IPS-NIHi7 (cell line): ENCODE data around the gene DENND10.
"Not testable (repeated sequence)": the region's sequence is repeated elsewhere in the genome, so short reads cannot be mapped to it uniquely, and the experiment has no call there.

Source experiments
- DNase-seq: peaks from one replicate; pipeline ENCODE4 v3.0.0; 2012; ENCODE audit warnings: mixed read lengths; ENCODE audit errors: extremely low spot score

DENND10 gene, protein sequence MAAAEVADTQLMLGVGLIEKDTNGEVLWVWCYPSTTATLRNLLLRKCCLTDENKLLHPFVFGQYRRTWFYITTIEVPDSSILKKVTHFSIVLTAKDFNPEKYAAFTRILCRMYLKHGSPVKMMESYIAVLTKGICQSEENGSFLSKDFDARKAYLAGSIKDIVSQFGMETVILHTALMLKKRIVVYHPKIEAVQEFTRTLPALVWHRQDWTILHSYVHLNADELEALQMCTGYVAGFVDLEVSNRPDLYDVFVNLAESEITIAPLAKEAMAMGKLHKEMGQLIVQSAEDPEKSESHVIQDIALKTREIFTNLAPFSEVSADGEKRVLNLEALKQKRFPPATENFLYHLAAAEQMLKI

DNA sequence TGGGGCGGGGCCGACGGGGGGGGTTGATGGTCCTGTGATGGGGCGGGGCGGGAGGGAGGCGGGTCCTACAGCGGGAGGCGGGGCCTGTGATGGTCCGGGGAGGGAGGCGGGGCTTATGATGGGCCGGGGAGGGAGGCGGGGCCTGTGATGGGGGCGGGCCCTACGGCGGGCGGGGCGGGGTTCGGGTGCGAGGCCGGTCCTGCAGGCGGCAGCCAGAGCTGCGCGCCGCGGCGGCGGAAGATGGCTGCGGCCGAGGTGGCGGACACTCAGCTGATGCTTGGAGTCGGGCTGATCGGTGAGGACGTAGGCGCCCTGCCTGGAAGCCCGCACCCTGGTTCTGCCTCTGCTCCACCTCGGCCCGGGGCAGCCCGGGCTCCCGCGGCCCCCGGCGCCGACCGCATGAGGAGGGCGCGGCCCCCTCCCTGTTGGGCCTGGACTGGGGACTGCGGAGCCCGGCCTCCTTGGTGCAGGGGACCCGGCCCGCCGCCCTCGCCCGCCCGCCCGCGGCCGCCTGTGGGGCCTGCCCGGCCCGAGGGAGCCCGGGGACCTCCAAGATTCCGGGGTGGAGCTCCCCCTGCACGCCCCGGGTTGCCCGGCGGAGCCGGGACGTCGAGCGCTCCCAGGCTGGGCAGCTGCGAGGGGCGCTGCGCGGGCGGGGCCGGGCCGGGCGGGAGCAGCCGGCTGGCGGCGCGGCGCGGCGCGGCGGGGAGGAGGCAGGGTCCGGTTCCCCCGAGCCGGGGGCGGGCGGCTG, at the start of gene DENND10:
TSS of gene DENND10 (plus strand) at position 211 of the 751 bp plus-strand sequence. CDS start at position 241, 30 bp downstream.
- DNase-seq = peak; percentile 99

DNA sequence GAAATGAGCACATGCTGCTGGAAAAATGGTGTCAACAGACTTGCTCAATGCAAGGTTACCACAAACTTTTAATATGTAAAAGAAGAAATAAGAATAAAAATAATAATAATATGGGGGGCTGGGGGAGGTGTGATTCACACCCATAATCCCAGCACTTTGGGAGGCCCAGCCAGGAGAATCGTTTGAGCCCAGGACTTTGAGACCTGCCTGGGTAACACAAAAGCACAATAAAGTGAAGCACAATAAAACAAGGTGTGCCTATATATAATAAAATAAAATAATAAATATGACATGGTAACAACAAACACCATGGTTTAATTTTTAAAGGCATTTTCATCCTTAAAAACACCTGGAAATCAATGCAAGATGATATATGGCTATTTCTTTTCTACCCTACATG, 48.4 kb upstream of the DENND10 start:
- DNase-seq = no peak

DNA sequence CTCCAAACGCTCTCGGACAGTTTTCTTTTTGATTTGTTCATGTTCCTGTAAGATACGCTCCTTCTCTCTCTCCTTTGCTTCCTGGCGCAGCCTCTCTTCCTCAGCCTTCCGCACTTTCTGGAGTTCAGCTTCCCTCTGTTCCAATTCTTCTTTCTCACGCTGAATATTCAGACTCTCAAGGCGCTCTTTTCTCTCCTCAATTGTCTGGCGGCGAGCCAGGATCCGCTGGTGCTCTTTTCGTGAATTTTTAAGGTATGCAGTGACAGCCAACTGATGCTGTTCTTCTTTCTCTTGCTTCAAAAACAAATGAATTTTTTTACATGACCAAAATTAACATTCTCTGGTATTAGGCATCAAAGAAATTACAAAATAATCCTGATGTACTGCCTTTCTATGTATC, 45.9 kb upstream of the DENND10 start:
- no peak for DNase-seq

DNA sequence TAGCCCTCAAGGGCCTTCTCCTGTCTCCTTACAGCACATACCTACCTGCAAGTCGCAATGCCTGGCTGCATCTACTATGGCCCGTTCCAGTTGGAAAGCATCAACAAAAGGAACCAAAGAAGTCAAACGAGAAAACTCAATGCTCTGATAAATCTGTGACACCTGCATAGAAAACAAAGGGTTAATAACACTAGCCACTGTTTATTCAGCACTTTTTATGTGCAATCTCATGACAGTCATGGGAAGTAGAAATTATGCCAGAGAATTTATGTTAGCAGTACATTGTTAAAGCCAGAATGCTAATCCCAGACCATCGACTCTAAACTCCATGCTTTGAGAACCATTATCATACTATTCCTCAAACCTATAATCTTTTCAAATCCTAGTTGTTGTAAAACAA, 44.4 kb upstream of the DENND10 start:
- DNase-seq = no peak

DNA sequence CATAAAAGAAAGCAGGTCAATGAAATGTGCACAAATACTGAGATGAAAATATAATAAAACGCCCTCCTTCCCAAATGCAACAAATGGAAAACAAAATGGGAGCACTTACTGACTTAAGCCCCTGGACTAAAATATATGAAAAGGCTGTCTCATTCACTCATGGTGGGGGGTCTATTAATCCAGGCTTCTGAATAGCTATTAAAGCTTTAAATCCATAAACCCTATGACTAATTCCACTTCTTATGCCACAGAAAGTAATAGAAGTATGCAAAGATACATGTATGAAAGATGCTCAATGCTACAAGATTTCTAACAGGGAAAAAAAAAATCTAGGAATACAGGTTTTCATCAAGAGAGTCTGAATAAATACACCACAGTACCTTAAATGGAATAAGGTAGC, 43.8 kb upstream of the DENND10 start:
- DNase-seq = no peak

DNA sequence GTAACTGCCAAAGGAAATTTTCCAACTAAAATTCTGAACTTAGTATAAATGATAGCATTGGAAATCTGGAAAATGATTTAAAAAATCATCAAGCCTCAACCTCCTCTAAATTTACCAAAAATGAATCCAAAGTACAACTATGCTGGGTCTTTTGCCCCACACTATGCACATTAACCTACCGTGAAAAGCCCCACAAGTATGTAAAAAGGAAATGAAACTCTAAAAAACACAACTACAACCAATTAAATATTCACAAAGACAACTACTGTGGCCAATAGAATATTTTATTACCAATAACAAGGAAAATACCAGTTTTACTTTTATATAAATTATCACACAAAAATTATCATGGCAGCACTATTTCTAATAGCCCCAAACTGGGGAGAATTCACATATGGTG, 42.6 kb upstream of the DENND10 start:
- DNase-seq = no peak

DNA sequence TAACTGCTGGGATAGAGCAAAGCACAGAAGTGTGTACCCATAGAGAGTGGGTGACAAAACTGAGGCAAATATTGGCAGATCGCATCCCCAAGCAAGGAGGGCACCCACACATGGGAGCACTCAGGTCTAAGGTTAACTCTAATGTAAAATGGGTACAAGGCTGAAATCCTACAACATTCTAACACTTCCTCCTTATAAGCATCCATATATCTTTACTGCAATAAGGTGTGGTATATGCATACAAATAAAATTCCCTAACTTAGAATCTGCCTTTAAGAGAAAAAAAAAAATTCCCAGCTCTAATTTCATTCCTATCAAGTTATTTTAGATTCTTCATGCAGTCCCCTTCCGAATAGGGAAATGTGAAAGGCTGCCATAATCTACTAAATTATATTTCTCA, 42.0 kb upstream of the DENND10 start:
- DNase-seq = no peak

DNA sequence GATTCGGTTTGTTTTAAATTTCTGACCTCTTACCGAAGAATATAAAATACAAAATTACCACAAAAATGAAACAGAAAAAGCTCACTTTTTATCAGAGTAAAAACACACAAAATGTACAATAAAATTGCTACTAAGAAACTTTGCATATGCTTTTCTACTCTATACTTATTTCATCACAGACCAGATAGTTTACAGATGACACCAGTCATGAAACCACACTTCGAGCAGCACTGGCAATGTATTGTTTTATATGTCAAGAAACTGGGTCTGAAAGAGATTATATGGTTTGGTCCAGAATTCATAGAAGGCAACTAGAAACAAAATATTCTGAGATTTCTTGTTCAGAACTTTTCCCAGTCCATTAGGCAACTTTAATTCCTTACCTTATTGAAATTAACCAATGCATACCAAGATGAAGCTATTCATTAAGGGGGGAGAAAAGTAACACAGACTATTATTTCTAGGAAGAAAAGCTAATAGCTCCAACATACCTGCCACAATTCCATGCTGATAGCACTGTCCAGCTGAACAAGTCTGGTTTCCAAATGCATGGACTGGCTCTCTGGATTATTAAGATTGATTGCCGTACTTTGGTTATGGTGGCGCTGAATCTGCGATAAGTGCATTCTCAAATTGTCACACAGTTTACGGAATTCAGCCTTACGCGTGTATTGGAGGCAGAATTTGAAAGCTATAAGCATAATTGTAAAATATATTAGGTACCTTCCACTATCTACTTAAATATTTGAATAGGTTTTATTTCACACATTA, 33.3 kb upstream of the DENND10 start:
- no peak for DNase-seq

DNA sequence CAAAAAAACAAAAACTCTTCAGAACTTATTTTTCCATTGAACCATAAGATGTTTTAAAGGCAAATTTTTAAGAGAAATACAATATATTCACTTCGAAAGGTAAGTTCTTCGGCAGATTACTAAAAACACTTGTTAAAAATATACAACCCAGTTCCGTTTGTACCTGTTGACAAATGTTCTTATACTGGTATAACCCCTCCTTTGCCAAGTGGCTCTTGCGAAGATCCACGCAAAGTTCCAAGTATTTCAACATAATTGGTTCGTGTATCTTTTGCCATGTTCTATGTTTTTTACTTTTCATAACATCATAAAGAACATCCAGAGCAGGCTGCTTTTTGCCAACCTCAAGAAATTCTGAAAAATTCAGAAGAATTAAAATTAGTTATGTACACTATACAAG, 30.3 kb upstream of the DENND10 start:
- no peak for DNase-seq

DNA sequence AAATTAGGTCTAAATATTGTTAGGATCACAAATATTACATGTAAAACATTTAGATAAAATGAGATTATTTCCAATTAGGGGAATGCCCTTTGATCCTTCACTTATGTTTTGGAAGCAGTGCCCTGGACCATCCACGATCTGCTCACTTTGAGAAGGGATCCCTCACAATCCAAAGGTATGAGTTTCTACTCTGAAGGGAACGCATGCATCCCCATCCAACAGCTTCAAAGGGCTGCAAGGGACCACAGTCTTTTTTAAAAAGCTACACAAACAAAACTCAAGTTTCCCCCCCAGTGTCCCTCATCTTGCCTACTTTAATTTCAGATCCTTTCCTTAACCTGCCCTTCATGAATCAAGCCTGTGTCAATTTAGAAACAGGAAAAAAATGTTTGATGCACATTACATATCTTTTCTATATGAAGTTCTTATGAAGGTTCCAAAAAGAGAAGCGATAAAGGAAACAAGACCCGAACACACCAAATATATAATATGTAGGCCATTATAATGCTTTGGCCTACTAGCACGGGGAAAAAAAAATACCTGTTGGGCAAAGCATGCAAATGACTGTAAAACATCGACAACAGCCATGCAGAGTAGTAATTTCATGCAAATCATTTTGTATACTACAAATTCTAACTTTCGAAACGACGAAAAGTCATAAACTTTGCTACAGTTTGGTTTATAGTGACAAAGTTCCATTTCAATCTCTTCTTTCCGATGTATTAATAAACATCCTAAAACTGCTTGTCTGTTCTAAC, 25.3 kb upstream of the DENND10 start:
- no peak for DNase-seq

DNA sequence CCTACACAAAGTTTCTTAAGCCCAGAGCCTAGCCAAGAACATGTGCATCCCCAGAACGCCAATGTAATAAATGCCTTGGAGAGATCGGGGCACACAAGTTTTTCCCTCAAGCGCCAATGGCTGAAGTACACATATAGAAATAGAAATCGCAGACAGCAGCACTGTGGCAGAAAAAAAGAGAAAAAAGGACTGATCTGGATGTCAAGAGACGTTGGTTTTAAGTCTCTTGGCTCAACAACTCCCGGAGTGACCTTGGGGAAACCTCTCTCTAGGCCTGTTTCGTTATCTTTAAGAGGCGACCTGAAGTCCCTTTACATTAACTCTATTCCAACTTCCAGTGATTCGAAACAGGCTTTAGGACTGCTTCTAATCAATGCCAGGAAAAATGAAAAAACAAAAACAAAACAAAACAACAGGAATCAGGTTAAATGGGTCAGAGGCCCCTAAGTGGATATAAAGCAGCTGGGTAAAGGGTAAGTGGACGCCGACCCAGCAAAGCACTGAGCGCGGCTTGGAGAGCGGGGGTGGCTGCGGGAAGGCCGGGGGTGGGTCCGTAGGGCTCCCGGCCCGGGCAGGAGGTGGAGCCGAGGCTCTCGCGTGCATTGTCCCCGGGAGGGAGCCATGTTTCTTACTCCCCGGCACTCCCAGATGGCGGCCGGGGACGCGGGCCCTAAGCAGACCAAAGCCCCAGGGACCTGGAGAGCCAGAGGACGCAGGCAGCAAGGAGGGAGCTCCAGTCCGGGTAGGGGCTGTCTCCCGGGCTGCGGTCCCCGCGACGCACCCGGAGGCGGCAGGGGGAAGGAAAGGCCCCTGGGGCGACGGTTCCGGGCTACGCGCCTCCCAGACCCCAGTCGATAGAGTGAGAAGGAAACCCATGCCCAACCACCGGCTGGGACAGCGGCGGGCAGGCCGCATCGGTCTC, 24.1 kb upstream of the DENND10 start:
- peak; percentile 82 for DNase-seq

DNA sequence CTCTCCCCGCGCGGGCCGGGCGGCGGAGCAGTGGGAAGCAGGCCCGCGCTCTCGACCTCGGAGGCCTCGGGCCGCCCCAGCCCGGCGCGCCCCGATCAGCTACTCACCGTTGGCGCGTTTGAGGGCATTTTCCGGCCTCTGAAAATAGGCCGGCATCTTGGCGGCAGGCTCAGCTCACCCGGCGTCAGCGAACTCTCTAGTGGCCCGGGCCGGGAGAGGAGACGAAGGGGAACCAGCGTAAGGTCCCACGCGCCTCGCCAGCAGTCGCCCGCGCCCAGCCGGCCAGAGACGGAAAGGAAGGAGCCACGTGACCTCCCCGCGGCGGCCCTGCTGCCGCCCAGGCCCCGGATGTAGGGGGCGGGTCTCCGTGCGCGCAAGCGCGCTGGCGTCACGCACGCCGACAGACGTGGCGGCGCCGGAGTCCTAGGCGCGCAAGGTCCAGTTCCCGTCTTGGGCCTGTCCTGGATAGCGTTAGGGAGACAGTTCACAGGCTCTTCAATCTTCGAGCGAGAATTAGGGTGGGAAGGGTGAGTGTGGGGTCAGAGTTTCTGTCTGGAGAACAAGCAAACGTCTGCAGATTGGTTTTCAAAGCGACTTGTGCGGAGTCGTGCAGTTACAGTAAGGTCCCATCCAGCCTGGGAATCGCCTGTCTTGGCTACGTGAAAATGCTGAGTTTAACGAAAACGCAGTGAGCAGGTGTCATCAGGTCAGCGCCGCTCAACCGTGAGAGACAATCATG, 23.2 kb upstream of the DENND10 start, which contains the start of gene EIF3A:
TSS of gene EIF3A (minus strand) at position 297 of the 739 bp plus-strand sequence. CDS start at position 156, 141 bp downstream.
- DNase-seq = peak; percentile 95

DNA sequence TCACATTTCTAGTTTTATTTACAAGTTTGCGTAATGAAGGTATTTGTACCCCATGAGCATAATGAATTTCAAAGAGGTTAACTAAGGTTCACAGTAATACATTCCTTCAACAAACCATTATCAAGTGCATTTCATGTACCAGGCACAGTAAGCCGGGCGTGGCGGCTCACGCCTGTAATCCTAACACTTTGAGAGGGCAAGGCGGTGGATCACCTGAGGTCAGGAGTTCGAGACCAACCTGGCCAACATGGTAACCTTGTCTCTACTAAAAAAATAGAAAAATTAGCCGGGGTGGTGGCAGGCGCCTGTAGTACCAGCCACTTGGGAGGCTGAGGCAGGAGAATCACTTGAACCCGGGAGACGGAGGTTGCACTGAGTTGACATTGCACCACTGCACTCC, 19.0 kb upstream of the DENND10 start:
- DNase-seq = no peak

DNA sequence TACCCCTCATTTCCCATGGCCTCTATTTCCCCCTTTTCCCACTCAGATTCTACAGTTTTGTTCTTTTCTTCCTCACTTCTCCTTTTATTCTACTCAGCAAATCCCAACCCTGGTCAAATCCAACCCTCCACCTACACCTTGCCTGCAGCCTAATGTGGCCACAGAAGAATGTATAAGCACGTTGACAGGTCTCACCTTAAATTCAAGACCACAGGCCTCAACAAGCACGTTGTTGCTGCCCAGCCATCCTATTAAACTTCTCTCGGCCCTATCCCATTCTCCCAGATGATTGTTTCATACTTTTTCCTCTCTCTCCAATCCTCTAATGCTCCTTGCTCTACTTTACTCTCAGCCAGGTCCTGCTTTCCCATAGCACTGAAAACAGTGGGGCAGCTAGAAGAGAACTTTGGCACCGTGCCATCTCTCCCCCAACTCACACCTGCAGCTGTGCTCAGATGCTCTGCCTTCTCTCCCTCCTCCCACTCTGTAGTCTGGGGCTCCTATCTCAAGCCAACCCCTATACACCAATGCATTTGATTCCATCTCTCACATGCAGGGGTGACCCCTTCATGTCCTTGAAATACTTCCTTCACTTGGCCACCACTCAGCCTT, 16.5 kb upstream of the DENND10 start:
- DNase-seq = no peak

DNA sequence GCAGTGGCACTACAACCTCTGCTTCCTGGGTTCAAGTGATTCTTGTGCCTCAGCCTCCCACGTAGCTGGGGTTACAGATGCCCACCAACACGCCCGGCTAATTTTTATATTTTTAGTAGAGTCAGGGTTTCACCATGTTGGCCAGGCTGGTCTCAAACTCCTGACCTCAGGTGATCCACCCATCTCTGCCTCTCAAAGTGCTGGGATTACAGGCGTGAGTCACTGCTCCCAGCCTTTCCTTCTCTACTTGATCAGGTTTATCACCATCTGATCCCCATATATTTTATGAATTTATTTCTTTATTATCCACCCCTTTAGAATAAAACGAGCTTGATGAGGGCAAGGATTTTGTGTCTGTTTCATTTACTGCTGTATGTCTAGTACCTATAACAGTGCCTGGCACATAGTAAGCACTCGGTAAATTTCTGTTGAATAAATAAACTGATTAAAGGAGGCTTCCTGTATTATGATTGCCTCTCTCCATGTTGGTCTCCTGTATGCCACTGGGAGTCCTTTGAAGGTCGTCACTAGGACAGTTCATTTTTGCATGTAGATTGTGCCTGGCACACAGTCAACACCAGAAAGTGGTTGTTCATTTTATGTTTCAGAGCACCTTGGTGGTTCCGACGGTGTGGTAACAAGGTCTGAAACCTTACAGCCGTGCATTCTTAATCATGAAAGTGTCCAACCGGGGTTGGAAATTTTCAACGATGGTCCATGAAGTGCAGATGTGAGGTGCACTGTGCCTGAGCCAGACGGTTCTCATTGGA, 13.7 kb upstream of the DENND10 start:
- no peak for DNase-seq

DNA sequence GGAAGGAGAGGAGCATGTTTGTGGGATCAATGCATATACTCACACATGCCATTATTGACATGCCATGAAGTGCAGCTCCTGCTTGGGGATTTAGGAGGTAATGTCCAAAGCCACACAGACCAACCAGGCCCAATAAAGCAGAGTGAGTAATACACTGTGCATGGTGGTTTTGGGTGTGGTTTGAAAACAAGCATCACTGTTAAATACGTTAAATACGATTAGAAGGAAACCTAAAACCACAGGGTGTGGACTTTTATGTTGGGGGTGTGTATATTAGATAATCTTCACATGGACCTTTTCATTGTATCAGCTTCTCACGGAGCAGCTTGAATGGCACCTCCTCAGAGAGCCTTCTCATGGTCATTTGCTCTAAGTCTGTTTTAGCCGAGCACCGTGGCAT, 12.9 kb upstream of the DENND10 start:
- no peak for DNase-seq

DNA sequence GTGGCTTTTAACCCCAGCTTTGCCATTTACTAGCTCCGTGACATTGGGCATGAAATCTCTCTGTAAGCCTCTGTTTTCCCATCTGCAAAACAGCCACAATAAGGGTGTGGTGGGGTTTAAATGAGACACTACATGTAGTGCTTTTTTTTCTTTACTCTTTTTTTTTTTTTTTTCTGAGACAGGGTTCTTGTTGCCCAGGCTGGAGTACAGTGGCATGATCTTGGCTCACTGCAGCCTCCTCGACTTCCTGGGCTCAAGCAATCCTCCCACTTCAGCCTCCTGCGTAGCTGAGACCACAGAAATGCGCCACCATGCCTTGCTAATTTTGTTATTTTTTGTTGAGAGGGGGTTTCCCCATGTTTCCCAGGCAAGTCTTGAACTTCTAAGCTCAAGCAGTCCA, 8.3 kb upstream of the DENND10 start:
- no peak for DNase-seq

DNA sequence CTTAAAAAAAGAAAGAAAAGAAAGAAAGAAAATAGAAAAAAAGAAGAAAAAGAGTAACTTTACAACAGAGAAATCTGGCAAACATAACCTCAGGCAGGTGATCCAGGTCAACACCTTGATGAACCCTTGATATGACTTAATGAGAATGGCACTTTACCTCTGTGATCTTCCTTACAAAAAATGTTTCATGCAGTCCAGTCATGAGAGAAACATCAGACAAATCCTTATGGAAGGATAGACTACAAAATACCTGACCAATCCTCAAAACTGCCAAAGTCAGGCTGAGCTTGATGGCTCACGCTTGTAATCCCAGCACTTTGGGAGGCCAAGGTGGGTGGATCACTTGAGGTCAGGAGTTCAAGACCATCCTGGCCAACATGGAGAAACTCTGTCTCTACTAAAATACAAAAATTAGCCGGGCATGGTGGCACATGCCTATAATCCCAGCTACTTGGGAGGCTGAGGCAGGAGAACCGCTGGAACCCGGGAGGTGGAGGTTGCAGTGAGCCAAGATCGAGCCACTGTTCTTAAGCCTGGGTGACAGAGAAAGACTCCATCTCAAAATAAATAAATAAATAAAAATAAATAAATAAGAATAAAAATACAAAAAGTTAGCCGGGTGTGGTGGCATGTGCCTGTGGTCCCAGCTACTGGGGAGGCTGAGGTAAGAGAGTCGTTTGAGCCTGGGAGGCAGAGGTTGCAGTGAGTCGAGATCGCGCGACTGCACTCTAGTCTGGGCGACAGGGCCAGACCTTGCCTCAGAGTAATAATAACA, 7.1 kb upstream of the DENND10 start:
- not testable (repeated sequence) for DNase-seq
